PC-3 (cell line): ENCODE results near the gene GBE1. TPM values are rescaled to one million over a fixed set of nuclear protein-coding genes. Genes with fewer than 3 reads are reported as not detected.

ENCODE experiments used
- ATAC-seq: fragments of 200-7000 bp; cut with Tn5 transposase; 2 replicates; pipeline ENCODE4 v1.9.1; 2020; ENCODE audit warnings: mild to moderate bottlenecking, moderate library complexity
- BruUV-seq: library from RNA; stranded (reverse); fragments of 400-500 nt; replicated peaks from 2 replicates; lab custom pipeline; 2021; lab: Mats Ljungman, UMichigan
- CTCF ChIA-PET: fragments of 300-600 bp; sonication (Branson Sonifier 250); formaldehyde crosslinking; loops from one replicate; lab custom pipeline; 2022; ENCODE audit warnings: antibody characterized with exemption; lab: Charles Lee
- POLR2A ChIA-PET: fragments of 300-600 bp; sonication (Branson Sonifier 250); formaldehyde crosslinking; loops from one replicate; lab custom pipeline; 2022; ENCODE audit warnings: antibody characterized with exemption; ENCODE audit not compliant: unreplicated experiment; lab: Charles Lee
- DNase-seq: peaks from one replicate; pipeline ENCODE4 v3.0.0-alpha.2; 2015
- H2AFZ ChIP-seq: fragments of 300-600 bp; sonication (generic); 2 replicates; pipeline ENCODE4 v1.6.0; 2016; ENCODE audit warnings: antibody characterized with exemption, low read length
- H3F3A ChIP-seq: fragments of 300-600 bp; sonication (generic); one replicate; pipeline ENCODE4 v1.6.0; 2017; ENCODE audit warnings: antibody characterized with exemption, low read length, control low read depth, mild to moderate bottlenecking; ENCODE audit not compliant: unreplicated experiment
- H3K27ac ChIP-seq: fragments of 300-600 bp; sonication (generic); 2 replicates; pipeline ENCODE4 v1.5.1; 2016; ENCODE audit warnings: mild to moderate bottlenecking, low read length
- H3K27me3 ChIP-seq: fragments of 300-600 bp; sonication (generic); 2 replicates; pipeline ENCODE4 v1.6.1; 2016; ENCODE audit warnings: low read length, mixed read lengths
- H3K36me3 ChIP-seq: fragments of 300-600 bp; sonication (generic); 2 replicates; pipeline ENCODE4 v1.6.1; 2016; ENCODE audit warnings: low read depth, mixed run types, low read length, mixed read lengths
- H3K4me1 ChIP-seq: fragments of 300-600 bp; sonication (generic); 2 replicates; pipeline ENCODE4 v1.5.1; 2016; ENCODE audit warnings: low read length; ENCODE audit not compliant: insufficient read depth
- H3K4me2 ChIP-seq: fragments of 300-600 bp; sonication (generic); 2 replicates; pipeline ENCODE4 v1.6.0; 2016; ENCODE audit warnings: low read length
- H3K4me3 ChIP-seq: fragments of 300-600 bp; sonication (generic); 2 replicates; pipeline ENCODE4 v1.5.1; 2016; ENCODE audit warnings: mild to moderate bottlenecking, low read length, mixed read lengths
- H3K79me2 ChIP-seq: fragments of 300-600 bp; sonication (generic); 2 replicates; pipeline ENCODE4 v1.6.1; 2017; ENCODE audit warnings: low read length, mixed read lengths
- H3K9ac ChIP-seq: fragments of 300-600 bp; sonication (generic); 2 replicates; pipeline ENCODE4 v1.6.0; 2016; ENCODE audit warnings: mild to moderate bottlenecking, low read length
- H3K9me2 ChIP-seq: fragments of 300-600 bp; sonication (generic); replicated peaks from 2 replicates; pipeline ENCODE4 v1.6.1; 2016; ENCODE audit warnings: mixed run types, low read length, mixed read lengths
- H3K9me3 ChIP-seq: fragments of 300-600 bp; sonication (generic); 2 replicates; pipeline ENCODE4 v1.6.1; 2016; ENCODE audit warnings: low read length, mixed read lengths
- H4K20me1 ChIP-seq: fragments of 300-600 bp; sonication (generic); 2 replicates; pipeline ENCODE4 v1.6.1; 2016; ENCODE audit warnings: low read length, mixed read lengths
- EZH2 ChIP-seq: fragments of 300-600 bp; sonication (generic); IDR thresholded peaks from one replicate; pipeline ENCODE4 v1.6.1; 2017; ENCODE audit warnings: antibody characterized with exemption, mild to moderate bottlenecking, low read length; ENCODE audit not compliant: unreplicated experiment
- EZH2phosphoT487 ChIP-seq: fragments of 300-600 bp; sonication (generic); IDR thresholded peaks from 2 replicates; pipeline ENCODE4 v1.6.1; 2018; ENCODE audit warnings: mild to moderate bottlenecking, antibody characterized with exemption, low read length, borderline replicate concordance
- intact Hi-C: fragments of 100-400 bp; cut with micrococcal nuclease; formaldehyde crosslinking; loops from 2 replicates; pipeline ENCODE4 v1.9.0; 2023
- total RNA-seq: library from RNA; depleted of rRNA; stranded (reverse); fragments of >200 nt; gene quantifications from 2 replicates; pipeline ENCODE4 v1.2.3, GENCODE V29; 2014
- TF ChIP-seq, protein P1 (sequence below): fragments of 300-600 bp; sonication (generic); conservative IDR thresholded peaks from 2 replicates; pipeline ENCODE4 v1.5.1; 2017; ENCODE audit warnings: antibody characterized with exemption, low read depth, mild to moderate bottlenecking, low read length

GBE1 gene
- total RNA-seq, 1 experiment from 2014 or later, result 57.7 TPM

DNA sequence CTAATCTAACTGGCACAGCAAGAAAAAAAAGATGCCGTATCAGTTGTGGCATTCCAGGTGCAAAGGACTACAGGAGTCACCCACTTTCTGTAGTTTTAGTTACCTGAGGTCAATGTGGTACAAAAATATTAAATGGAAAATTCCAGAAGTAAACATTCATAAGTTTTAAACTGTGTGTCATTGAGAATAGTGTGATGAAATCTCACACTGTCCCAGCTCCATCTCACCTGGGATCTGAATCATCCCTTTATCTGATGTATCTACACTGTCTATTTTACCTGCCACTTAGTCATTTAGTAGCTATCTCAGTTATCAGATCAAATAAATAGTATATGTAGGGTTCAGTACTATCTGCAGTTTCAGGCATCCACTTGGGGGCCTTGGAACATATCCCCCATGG lies 26.7 kb downstream of the GBE1 start:
- Histone ChIP-seq H3K9ac (no peak overlapping the region), H2AFZ (no peak overlapping the region), H3K9me3 (no peaks in the 10 kb centered on the region), H4K20me1 (no peaks in the 10 kb centered on the region), H3K36me3 (peaks cover 6% of the 10 kb centered on the region; the same call in 1 of the 2 replicates), H3K27me3 (no peaks in the 10 kb centered on the region), H3K4me3 (no peak overlapping the region), H3K4me1 (peaks cover 31% of the 10 kb centered on the region), H3K9me2 (no peaks in the 10 kb centered on the region), H3K27ac (peak overlapping the region; percentile 55), H3K4me2 (peak overlapping the region; percentile 22), H3F3A (no peaks in the 10 kb centered on the region), H3K79me2 (peaks cover 72% of the 10 kb centered on the region)
- TF ChIP-seq, protein P1, sequence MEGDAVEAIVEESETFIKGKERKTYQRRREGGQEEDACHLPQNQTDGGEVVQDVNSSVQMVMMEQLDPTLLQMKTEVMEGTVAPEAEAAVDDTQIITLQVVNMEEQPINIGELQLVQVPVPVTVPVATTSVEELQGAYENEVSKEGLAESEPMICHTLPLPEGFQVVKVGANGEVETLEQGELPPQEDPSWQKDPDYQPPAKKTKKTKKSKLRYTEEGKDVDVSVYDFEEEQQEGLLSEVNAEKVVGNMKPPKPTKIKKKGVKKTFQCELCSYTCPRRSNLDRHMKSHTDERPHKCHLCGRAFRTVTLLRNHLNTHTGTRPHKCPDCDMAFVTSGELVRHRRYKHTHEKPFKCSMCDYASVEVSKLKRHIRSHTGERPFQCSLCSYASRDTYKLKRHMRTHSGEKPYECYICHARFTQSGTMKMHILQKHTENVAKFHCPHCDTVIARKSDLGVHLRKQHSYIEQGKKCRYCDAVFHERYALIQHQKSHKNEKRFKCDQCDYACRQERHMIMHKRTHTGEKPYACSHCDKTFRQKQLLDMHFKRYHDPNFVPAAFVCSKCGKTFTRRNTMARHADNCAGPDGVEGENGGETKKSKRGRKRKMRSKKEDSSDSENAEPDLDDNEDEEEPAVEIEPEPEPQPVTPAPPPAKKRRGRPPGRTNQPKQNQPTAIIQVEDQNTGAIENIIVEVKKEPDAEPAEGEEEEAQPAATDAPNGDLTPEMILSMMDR, result no peak
- TF ChIP-seq EZH2, result no peak
- no peak for TF ChIP-seq EZH2phosphoT487
- intact Hi-C loops, result no loop called here
- BruUV-seq, result no TSS peak
- DNase-seq, result peak; percentile 82
- peak; percentile 84 for ATAC-seq
- ChIA-PET CTCF (no interaction called here), POLR2A (interaction anchor here (0.6 kb wide), 1 partner anchor 1780 kb away, joined by 5 read pairs; no protein-coding TSS in a partner anchor)

DNA sequence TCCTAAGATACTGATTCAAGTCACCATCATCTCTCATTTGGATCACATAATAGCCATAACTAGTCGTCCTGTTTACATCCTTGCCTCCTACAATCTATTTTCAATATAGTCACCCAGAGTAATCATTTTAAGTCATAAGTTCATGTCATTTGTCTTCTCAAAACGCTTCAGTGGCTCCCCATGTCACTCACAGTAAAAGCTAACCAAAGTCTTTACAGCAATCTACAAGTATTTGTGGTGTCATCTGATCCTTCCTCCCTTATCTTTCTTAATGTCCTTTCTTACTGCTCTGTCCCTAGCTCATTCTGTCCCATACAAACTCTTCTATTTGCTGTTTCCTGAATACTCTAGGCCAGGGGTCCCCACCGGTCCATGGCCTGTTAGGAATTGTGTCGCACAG lies 28.8 kb downstream of the GBE1 start:
- ATAC-seq (no peak), DNase-seq (no peak)
- Histone ChIP-seq H2AFZ (no peak overlapping the region), H3K4me2 (no peak overlapping the region), H3K79me2 (peaks cover 77% of the 10 kb centered on the region), H3K9me2 (no peaks in the 10 kb centered on the region), H3K27ac (no peak overlapping the region), H3K4me1 (peaks cover 51% of the 10 kb centered on the region), H3K4me3 (no peak overlapping the region), H4K20me1 (no peaks in the 10 kb centered on the region), H3K9ac (no peak overlapping the region), H3K9me3 (no peaks in the 10 kb centered on the region), H3K36me3 (no peaks in the 10 kb centered on the region), H3F3A (no peaks in the 10 kb centered on the region), H3K27me3 (no peaks in the 10 kb centered on the region)
- ChIA-PET POLR2A (no interaction called here), CTCF (no interaction called here)
- TF ChIP-seq EZH2phosphoT487, result no peak
- no peak for TF ChIP-seq EZH2
- TF ChIP-seq, protein P1, result no peak
- intact Hi-C loops, result no loop called here
- no TSS peak for BruUV-seq

DNA sequence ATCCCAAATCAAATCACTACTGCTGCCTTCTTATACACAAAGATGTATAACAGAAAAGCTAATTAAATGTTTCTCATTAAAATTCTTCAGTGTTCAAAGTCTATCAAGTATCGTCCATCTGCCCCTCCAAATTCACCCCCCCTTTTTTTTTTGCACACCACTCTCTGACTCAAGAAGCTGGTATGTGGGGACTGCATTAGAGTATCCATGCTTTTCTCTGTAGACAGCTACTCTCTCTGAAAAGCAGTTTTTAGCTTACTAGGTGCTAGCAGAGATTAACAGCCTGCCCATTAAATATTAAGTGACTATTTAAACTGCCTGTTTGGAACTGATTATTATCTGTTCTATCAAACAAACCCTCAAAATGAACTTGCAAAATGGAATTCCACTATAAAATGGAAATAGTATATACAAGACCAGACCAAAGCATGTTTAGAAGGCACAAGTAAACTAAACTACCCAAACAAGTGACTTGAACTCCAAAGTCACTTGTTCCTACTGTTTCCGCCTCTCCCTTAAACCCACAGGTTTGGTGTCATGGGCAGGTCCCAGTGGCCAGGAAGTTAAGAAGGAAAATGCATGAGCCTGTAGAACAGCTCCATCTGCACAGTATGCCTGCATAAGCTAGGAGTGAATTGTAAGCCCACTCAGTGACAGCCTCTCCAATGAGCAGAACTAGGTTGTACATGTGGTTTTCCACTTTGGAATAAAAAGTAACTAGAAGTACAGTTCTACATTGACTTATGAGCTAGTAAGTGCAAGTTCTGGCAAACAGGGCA lies 32.5 kb downstream of the GBE1 start:
- Histone ChIP-seq H3K27ac (peak overlapping the region; percentile 91), H3K36me3 (no peaks in the 10 kb centered on the region), H3K9ac (peak overlapping the region; percentile 14), H3K79me2 (peaks cover 68% of the 10 kb centered on the region), H4K20me1 (no peaks in the 10 kb centered on the region), H3K4me3 (peak overlapping the region; percentile 6; the same call in 1 of the 2 replicates), H3K4me2 (peak overlapping the region; percentile 51), H3K27me3 (no peaks in the 10 kb centered on the region), H3F3A (no peaks in the 10 kb centered on the region), H2AFZ (no peak overlapping the region), H3K4me1 (peaks cover 47% of the 10 kb centered on the region), H3K9me2 (no peaks in the 10 kb centered on the region), H3K9me3 (no peaks in the 10 kb centered on the region)
- no TSS peak for BruUV-seq
- ChIA-PET POLR2A (interaction anchor here (0.9 kb wide), 1 partner anchor 33 kb away, joined by 6 read pairs; the partner anchor contains the start of gene GBE1), CTCF (interaction anchor here (0.6 kb wide), 1 partner anchor 129 kb away, joined by 6 read pairs; no protein-coding TSS in a partner anchor)
- DNase-seq, result peak; percentile 57
- ATAC-seq, result peak; percentile 37
- TF ChIP-seq EZH2phosphoT487 (no peak), EZH2 (no peak)
- TF ChIP-seq, protein P1, result no peak
- intact Hi-C loops, result no loop called here
